Melanocyte of skin (primary cell): ENCODE results near the gene SERPINH1. TPM values are rescaled to one million over a fixed set of nuclear protein-coding genes. Genes with fewer than 3 reads are reported as not detected.

Experiments used
- total RNA-seq, 2 donors: library from RNA; depleted of rRNA; stranded (reverse); fragments of >200 nt; gene quantifications; 2 replicates each; pipeline ENCODE4 v1.2.3, GENCODE V29; 2012

The SERPINH1 gene
- 100 to 1,000 TPM; 170 to 324 TPM for total RNA-seq

DNA sequence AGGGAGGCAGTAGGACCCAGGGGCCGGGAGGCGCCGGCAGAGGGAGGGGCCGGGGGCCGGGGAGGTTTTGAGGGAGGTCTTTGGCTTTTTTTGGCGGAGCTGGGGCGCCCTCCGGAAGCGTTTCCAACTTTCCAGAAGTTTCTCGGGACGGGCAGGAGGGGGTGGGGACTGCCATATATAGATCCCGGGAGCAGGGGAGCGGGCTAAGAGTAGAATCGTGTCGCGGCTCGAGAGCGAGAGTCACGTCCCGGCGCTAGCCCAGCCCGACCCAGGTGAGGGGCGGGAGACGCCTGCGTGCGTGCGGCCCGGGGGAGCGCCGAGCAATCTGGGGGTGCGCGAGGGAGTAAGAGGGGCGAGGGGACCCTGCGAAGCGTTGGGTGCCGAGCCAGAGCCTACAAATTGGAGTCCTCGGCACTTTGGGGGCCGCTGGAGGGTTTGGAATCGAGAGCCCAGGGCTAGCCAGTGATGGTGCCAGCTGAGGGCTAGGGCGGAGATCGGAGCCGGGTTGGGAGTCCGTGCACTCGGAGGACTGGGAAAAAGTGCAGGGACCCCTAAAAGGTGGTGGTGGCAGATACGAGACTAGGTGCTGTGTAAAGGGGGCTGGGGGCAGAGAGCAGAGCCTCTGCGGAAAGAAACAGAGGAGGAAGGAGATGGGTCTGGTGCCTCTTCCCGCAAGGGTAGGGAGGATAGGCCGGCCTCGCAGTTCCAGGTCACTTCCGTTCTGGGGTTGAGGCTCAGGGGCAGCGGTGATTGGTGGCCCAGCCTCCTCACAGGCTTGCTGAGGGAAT is at the start of gene SERPINH1:
SERPINH1 (plus strand) TSS at position 206 of the 788 bp plus-strand sequence. CDS start 4,097 bp downstream, outside the sequence.

DNA sequence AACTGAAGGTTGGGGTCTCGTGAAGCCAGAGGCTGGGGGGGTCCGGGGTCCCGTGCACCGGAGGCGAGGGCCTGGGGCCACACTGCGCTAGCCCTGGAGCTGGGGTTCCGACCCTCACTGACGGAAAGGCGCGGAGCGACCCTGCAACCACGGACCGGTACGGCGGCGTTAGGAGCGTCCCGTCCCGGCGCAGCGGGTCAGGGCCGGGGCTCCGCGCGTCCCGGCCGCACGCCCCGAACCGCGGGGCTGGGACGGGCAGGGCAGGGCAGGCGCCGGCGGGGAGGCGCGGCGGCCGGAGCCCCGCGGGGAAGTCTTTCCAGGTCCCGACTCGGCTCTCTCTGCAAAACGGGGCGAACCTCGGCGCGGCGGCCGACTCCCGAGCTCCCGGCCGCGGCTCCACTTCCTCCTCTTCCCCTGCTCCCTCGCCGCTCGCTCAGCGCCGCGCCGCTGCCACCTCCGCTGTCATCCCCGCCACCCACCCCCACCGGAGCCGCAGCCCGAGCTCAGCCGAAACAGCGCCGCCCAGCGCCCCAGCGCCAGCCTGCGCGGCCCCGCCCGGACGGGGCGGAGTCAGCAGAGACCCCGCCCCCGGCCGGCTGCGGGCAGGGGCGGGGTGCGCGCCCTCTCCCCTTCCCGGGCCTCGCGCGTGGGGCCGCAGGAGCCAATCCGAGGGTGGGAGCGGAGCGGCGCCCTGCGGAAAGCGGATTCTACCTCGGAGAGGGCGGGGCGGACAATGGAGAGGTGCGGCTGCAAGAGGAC is 36.4 kb upstream of the SERPINH1 start, which contains the start of gene GDPD5:
GDPD5 (minus strand) TSS at position 509 of the 759 bp plus-strand sequence. CDS start 48,206 bp downstream, outside the sequence.

Other genes starting within 250 kb of the SERPINH1 start
- gene ARRB1, start 210.6 kb upstream of the SERPINH1 start, total RNA-seq = 10 to 100 TPM; 30.6 to 48.0 TPM
- 1,000 to 10,000 TPM in 1 of 2 donors, 100 to 1,000 TPM in 1; 654 to 1,470 TPM for gene RPS3, start 162.7 kb upstream of the SERPINH1 start, total RNA-seq
- 1 to 10 TPM in 1 of 2 donors, under 1 TPM in 1; 1.00 to 2.4 TPM for gene KLHL35, start 129.1 kb upstream of the SERPINH1 start, total RNA-seq
- gene GDPD5, start 36.3 kb upstream of the SERPINH1 start, total RNA-seq = 1 to 10 TPM; 3.7 to 10.0 TPM
- gene MAP6, start 106.8 kb downstream of the SERPINH1 start, total RNA-seq = under 1 TPM; 0.33 to 0.34 TPM
- not detected for gene MOGAT2, start 155.6 kb downstream of the SERPINH1 start, total RNA-seq
- gene DGAT2, start 206.5 kb downstream of the SERPINH1 start, total RNA-seq = 1 to 10 TPM in 1 of 2 donors, under 1 TPM in 1; 0.67 to 2.4 TPM